ENCODE data around the gene HMOX2. TPM values are rescaled to one million over a fixed set of nuclear protein-coding genes. Genes with fewer than 3 reads are reported as not detected.

Gene HMOX2
- total and polyA plus RNA-seq, 2 donors (not counting 3 experiments of a cell fraction or from before 2014, with no cell fraction given), result 80.7 to 86.3 TPM

DNA sequence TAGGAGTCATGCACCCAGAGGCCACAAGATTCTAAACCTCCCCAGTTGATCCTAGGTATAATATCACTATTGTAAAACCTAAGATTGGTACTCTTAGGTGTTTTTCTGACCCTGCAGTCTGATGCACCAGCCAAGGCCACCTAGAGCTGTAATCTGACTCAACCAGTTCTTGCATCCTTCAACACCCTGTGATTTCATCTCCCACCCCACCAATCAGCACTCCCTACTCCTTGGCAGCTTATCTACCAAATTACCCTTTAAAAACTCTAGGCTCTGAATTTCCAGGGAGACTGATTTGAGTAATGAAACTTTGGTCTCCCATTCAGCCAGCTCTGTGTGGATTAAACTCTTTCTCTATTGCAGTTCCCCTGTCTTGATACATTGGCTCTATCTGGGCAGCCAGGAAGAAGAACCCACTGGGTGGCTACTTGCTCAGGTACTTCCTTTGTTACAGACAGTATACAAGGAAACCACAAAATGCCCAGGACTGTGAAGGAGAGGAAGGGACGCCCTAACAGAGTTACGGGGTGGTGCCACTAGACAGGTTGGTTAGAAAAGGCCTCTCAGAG lies 63.6 kb downstream of the HMOX2 start:
- intact Hi-C loops (cut with micrococcal nuclease) (loop anchor here (2.0 to 5.0 kb wide), 2 partner anchors 63 to 73 kb away; partner anchors contain the start of genes HMOX2 and UBALD1), dilution Hi-C loops (cut with MboI; ENCODE audit: extremely low pct_ligation_motif_present, low sequenced_read_pairs) (no loop called here)
- CTCF ChIA-PET, result interaction anchor here (2.1 kb wide), 1 partner anchor 9 kb away, joined by 12 read pairs; no protein-coding TSS in a partner anchor
- FAIRE-seq, result no peak
- Histone ChIP-seq H3K4me3 (replicated peaks in 1 of 3; ENCODE audit: insufficient read depth in 1 of 3, low read depth in 1 of 3, low read length in 3 of 3) (no peak overlapping the region), H3K4me2 (ENCODE audit: insufficient read depth, low read length) (no peak overlapping the region), H3K27ac (ENCODE audit: insufficient read depth, low read depth, low read length) (no peak overlapping the region), H3K9ac (replicated peaks; ENCODE audit: extremely low read depth, insufficient read depth, low read length) (no peak overlapping the region), H4K20me1 (replicated peaks; ENCODE audit: control insufficient read depth, extremely low read depth, insufficient read depth, low read length) (no peaks in the 10 kb centered on the region), H3K79me2 (ENCODE audit: control insufficient read depth, insufficient read depth, low read length) (no peaks in the 10 kb centered on the region), H3K36me3 (ENCODE audit: control insufficient read depth in 2 of 2, extremely low read depth in 1 of 2, insufficient read depth in 2 of 2, low read length in 2 of 2) (no peaks in the 10 kb centered on the region), H3K9me3 (replicated peaks; ENCODE audit: control insufficient read depth, insufficient read depth, low read length) (no peaks in the 10 kb centered on the region), H3K27me3 (ENCODE audit: control insufficient read depth in 2 of 2, insufficient read depth in 2 of 2, low read length in 2 of 2) (peaks cover 0 to 2% of the 10 kb centered on the region in 2 experiments), H3K4me1 (ENCODE audit: control insufficient read depth, extremely low read depth, insufficient read depth, low read length) (no peaks in the 10 kb centered on the region), H3K9me1 (replicated peaks; ENCODE audit: control insufficient read depth, extremely low read depth, insufficient read depth, low read length) (no peaks in the 10 kb centered on the region), H2AFZ (ENCODE audit: low read depth, low read length) (no peak overlapping the region)
- no TSS peak for BruUV-seq (replicated peaks)
- POLR2A ChIA-PET, result no interaction called here
- TF ChIP-seq POLR2AphosphoS5 (IDR thresholded peaks at IDR 0.05; ENCODE audit: insufficient read depth, low read depth, low read length), result no peak
- TF ChIP-seq, protein P1, sequence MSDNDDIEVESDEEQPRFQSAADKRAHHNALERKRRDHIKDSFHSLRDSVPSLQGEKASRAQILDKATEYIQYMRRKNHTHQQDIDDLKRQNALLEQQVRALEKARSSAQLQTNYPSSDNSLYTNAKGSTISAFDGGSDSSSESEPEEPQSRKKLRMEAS (IDR thresholded peaks at IDR 0.05; ENCODE audit: insufficient read depth, insufficient read length), result no peak
- TF ChIP-seq POLR2A (IDR thresholded peaks at IDR 0.05; ENCODE audit: low read depth, low read length), result no peak
- no peak for TF ChIP-seq FOS (IDR thresholded peaks at IDR 0.05; ENCODE audit: borderline replicate concordance, insufficient read depth, low read length)
- no peak for TF ChIP-seq EZH2 (IDR thresholded peaks at IDR 0.05; ENCODE audit: borderline replicate concordance, low read depth, low read length, severe bottlenecking)
- TF ChIP-seq JUN (IDR thresholded peaks at IDR 0.05; ENCODE audit: borderline replicate concordance, insufficient read depth, insufficient read length, low read depth), result no peak
- TF ChIP-seq, protein P2, sequence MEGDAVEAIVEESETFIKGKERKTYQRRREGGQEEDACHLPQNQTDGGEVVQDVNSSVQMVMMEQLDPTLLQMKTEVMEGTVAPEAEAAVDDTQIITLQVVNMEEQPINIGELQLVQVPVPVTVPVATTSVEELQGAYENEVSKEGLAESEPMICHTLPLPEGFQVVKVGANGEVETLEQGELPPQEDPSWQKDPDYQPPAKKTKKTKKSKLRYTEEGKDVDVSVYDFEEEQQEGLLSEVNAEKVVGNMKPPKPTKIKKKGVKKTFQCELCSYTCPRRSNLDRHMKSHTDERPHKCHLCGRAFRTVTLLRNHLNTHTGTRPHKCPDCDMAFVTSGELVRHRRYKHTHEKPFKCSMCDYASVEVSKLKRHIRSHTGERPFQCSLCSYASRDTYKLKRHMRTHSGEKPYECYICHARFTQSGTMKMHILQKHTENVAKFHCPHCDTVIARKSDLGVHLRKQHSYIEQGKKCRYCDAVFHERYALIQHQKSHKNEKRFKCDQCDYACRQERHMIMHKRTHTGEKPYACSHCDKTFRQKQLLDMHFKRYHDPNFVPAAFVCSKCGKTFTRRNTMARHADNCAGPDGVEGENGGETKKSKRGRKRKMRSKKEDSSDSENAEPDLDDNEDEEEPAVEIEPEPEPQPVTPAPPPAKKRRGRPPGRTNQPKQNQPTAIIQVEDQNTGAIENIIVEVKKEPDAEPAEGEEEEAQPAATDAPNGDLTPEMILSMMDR (IDR thresholded peaks at IDR 0.05; ENCODE audit: extremely low read depth in 1 of 2, insufficient read depth in 1 of 2, low read depth in 1 of 2, low read length in 2 of 2), result no peak
- no peak for TF ChIP-seq GATA2 (IDR thresholded peaks at IDR 0.05; ENCODE audit: insufficient read depth, insufficient read length, low read depth, low read length)
- no peak for TF ChIP-seq MYC (IDR thresholded peaks at IDR 0.05; ENCODE audit: low read depth, low read length)
- DNase-seq (ENCODE audit: low read depth, low spot score), result no peak

Measured in endothelial cell of umbilical vein (primary cell).